Measurements from ENCODE around the gene FYB1. TPM values are rescaled to one million over a fixed set of nuclear protein-coding genes. Genes with fewer than 3 reads are reported as not detected.

FYB1 gene
- total RNA-seq, 2 experiments from 2014 or later = 129 TPM

- H3K9me3 Mint-ChIP-seq = peaks cover 3% of the 10 kb centered on the region
- no peak overlapping the region for H3K27ac Mint-ChIP-seq
- DNase-seq = peak; percentile 32
- H3K36me3 Mint-ChIP-seq (ENCODE audit: low read depth) = no peaks in the 10 kb centered on the region
- no peak overlapping the region for H3K4me3 Mint-ChIP-seq
- H3K4me1 Mint-ChIP-seq (ENCODE audit: low read depth) = peaks cover 14% of the 10 kb centered on the region
- peaks cover 18% of the 10 kb centered on the region for H3K27me3 Mint-ChIP-seq (ENCODE audit: low read depth)
- CTCF ChIA-PET = no interaction called here
- intact Hi-C loops (cut with micrococcal nuclease) = no loop called here
Measured at GRCh38 chr5:39082995-39083394, 136.4 kb downstream of the FYB1 start.

DNA sequence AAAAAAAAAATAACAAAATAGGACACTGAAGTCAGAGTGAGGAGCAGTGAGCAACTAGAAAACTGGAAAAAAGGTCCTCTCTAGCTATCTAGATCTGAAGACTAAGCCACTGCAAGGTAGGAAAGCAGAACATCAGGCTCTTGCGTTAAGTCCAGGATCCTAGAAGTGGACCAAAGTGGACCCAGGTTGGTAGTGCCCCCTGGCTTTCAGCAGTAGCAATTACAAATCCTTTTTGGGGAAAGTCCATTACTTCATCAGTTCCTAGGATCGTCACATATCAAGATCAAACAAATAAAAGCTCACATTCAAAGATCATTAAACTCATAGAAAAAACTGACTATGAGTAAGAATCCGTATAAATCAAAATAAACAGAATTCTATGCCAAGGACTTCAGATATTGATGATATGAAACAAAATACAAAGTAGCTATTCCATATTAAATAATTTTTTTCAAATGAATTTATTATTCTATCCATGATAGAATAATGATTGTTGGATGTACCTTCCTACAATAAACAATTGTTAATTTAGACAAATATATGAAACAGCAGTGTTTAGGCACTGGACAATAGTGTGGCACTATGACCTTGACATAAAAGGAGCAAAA lies 138.7 kb downstream of the FYB1 start:
- intact Hi-C loops (cut with micrococcal nuclease) = loop anchor here (1.0 kb wide), 4 partner anchors 75 to 639 kb away; no protein-coding TSS in a partner anchor
- Mint-ChIP-seq H3K27ac (no peak overlapping the region), H3K27me3 (ENCODE audit: low read depth) (peaks cover 34% of the 10 kb centered on the region), H3K36me3 (ENCODE audit: low read depth) (no peaks in the 10 kb centered on the region), H3K4me1 (ENCODE audit: low read depth) (peaks cover 24% of the 10 kb centered on the region), H3K9me3 (peaks cover 3% of the 10 kb centered on the region), H3K4me3 (no peak overlapping the region)
- CTCF ChIA-PET = interaction anchor here (0.6 to 3.3 kb wide), 38 partner anchors 9 to 295 kb away, joined by 3 to 19 read pairs (median 4); no protein-coding TSS in a partner anchor
- DNase-seq = peak; percentile 50

DNA sequence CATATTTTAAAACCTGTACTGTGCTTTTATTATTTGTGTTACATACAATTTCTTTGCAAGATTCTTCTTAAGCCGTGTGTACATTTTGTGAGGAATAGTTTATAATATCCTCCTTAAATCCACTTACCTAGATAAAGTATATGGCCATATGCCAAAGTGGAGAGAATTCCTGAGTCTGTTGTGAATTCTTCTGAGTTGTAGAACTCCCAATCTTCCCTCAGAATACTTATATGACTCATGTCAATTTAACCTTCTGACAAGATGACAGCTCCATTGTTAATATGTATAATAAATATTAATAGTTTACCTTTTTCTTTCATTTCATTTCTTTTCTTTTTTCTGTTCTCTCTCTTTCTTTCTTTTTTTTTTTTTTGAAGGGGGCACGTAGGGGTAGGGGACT lies 139.2 kb downstream of the FYB1 start:
- no peak overlapping the region for H3K4me3 Mint-ChIP-seq
- intact Hi-C loops (cut with micrococcal nuclease) = loop anchor here (1.0 kb wide), 4 partner anchors 75 to 639 kb away; no protein-coding TSS in a partner anchor
- CTCF ChIA-PET = interaction anchor here (0.6 to 3.3 kb wide), 23 partner anchors 8 to 639 kb away, joined by 3 to 19 read pairs (median 4); no protein-coding TSS in a partner anchor
- H3K27ac Mint-ChIP-seq = no peak overlapping the region
- H3K27me3 Mint-ChIP-seq (ENCODE audit: low read depth) = peaks cover 35% of the 10 kb centered on the region
- no peaks in the 10 kb centered on the region for H3K36me3 Mint-ChIP-seq (ENCODE audit: low read depth)
- no peak for DNase-seq
- peaks cover 3% of the 10 kb centered on the region for H3K9me3 Mint-ChIP-seq
- peaks cover 27% of the 10 kb centered on the region for H3K4me1 Mint-ChIP-seq (ENCODE audit: low read depth)

- Mint-ChIP-seq H3K27ac (no peak overlapping the region), H3K9me3 (peaks cover 3% of the 10 kb centered on the region), H3K4me1 (ENCODE audit: low read depth) (peaks cover 27% of the 10 kb centered on the region), H3K36me3 (ENCODE audit: low read depth) (no peaks in the 10 kb centered on the region), H3K4me3 (no peak overlapping the region), H3K27me3 (ENCODE audit: low read depth) (peaks cover 35% of the 10 kb centered on the region)
- CTCF ChIA-PET = interaction anchor here (0.6 to 3.3 kb wide), 8 partner anchors 7 to 638 kb away, joined by 3 to 19 read pairs (median 4); no protein-coding TSS in a partner anchor
- DNase-seq = no peak
- intact Hi-C loops (cut with micrococcal nuclease) = loop anchor here (5.0 kb wide), 1 partner anchor 58 kb away; no protein-coding TSS in a partner anchor
Measured at GRCh38 chr5:39079147-39079546, 140.2 kb downstream of the FYB1 start.

GRCh38 chr5:39076757-39077728 lies 142.3 kb downstream of the FYB1 start:
- CTCF ChIA-PET = interaction anchor here (0.6 kb wide), 1 partner anchor 20 kb away, joined by 6 read pairs; no protein-coding TSS in a partner anchor
- DNase-seq = no peak
- Mint-ChIP-seq H3K4me1 (ENCODE audit: low read depth) (peaks cover 22% of the 10 kb centered on the region), H3K4me3 (peak overlapping the region; percentile 14), H3K36me3 (ENCODE audit: low read depth) (peaks cover 2% of the 10 kb centered on the region), H3K27me3 (ENCODE audit: low read depth) (peaks cover 26% of the 10 kb centered on the region), H3K27ac (peak overlapping the region; percentile 38), H3K9me3 (no peaks in the 10 kb centered on the region)
- intact Hi-C loops (cut with micrococcal nuclease) = loop anchor here (5.0 kb wide), 1 partner anchor 60 kb away; no protein-coding TSS in a partner anchor

- H3K36me3 Mint-ChIP-seq (ENCODE audit: low read depth) = peaks cover 3% of the 10 kb centered on the region
- H3K27ac Mint-ChIP-seq = no peak overlapping the region
- peaks cover 28% of the 10 kb centered on the region for H3K4me1 Mint-ChIP-seq (ENCODE audit: low read depth)
- DNase-seq = no peak
- peak overlapping the region; percentile 12 for H3K4me3 Mint-ChIP-seq
- intact Hi-C loops (cut with micrococcal nuclease) = loop anchor here (5.0 kb wide), 1 partner anchor 61 kb away; no protein-coding TSS in a partner anchor
- peaks cover 24% of the 10 kb centered on the region for H3K27me3 Mint-ChIP-seq (ENCODE audit: low read depth)
- no peaks in the 10 kb centered on the region for H3K9me3 Mint-ChIP-seq
- CTCF ChIA-PET = interaction anchor here (0.6 to 1.5 kb wide), 5 partner anchors 20 to 997 kb away, joined by 3 to 7 read pairs (median 3); no protein-coding TSS in a partner anchor
Measured at GRCh38 chr5:39076101-39076756, 143.1 kb downstream of the FYB1 start.

DNA sequence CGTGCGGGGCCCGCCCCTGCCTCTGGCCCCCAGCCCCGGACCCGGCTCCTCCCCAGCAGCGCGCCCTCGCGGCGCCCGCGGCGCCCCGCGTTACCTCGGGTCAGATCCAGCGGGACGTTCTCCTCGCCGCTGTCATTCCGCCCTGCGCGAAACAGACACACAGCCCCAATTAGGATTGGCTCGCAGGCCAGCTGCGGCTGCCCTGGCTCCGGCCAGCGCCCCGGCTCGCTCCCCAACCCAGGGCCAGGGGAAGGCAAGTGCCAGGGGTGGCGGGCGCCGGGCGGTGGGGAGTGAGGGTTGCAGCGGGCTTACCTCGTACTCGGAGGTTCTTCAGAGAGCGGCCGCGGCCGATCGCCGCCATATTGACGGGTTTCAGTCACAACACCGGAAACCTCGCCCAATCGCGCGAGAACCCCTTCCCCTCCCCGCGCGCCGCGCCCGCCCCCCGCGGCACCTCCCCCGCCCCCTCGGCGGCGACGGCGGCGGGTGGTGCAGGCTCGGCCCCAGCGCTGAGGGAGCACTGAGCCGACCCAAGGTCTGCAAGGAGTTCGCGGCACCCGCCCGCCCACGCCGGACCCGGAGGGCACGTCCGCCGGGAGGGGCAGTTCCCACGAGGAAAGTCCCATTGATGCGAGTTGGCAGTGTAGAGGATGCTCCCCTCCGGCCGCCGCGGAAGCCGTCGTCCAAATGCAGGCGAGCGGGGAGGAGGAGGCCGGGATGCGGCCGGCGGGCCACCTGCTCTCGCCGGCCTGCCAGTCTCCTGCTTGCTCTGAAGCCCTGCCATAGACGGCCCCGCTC lies 145.1 kb downstream of the FYB1 start, which contains the start of gene RICTOR:
RICTOR (minus strand) TSS at position 383 of the 798 bp plus-strand sequence; CDS start at position 361, 22 bp downstream.
- intact Hi-C loops (cut with micrococcal nuclease) = loop anchor here (2.0 to 5.0 kb wide), 4 partner anchors 137 to 1603 kb away; partner anchors contain the start of genes LIFR and PTGER4
- H3K36me3 Mint-ChIP-seq (ENCODE audit: low read depth) = peaks cover 9% of the 10 kb centered on the region
- peak; percentile 92 for DNase-seq

GRCh38 chr5:39073767-39074016 lies 145.7 kb downstream of the FYB1 start:
- H3K4me1 Mint-ChIP-seq (ENCODE audit: low read depth) = peaks cover 31% of the 10 kb centered on the region
- peaks cover 19% of the 10 kb centered on the region for H3K27me3 Mint-ChIP-seq (ENCODE audit: low read depth)
- DNase-seq = no peak
- peak overlapping the region; percentile 88 for H3K27ac Mint-ChIP-seq
- CTCF ChIA-PET = interaction anchor here (0.6 to 1.2 kb wide), 2 partner anchors 12 to 69 kb away, joined by 3 to 4 read pairs; no protein-coding TSS in a partner anchor
- intact Hi-C loops (cut with micrococcal nuclease) = loop anchor here (2.0 to 5.0 kb wide), 6 partner anchors 15 to 1604 kb away; partner anchors contain the start of genes LIFR and PTGER4
- H3K4me3 Mint-ChIP-seq = peak overlapping the region; percentile 92
- peaks cover 11% of the 10 kb centered on the region for H3K36me3 Mint-ChIP-seq (ENCODE audit: low read depth)
- peaks cover under 1% of the 10 kb centered on the region for H3K9me3 Mint-ChIP-seq

More for the DNA sequence above, 145.1 kb downstream of the FYB1 start, which contains the start of gene RICTOR:
- CTCF ChIA-PET = interaction anchor here (0.6 to 1.2 kb wide), 2 partner anchors 12 to 70 kb away, joined by 3 to 4 read pairs; no protein-coding TSS in a partner anchor
- Mint-ChIP-seq H3K4me3 (peak within 1 kb of the TSS; percentile 95), H3K9me3 (no peaks in the 10 kb centered on the region), H3K27me3 (ENCODE audit: low read depth) (peaks cover 23% of the 10 kb centered on the region), H3K4me1 (ENCODE audit: low read depth) (peaks cover 31% of the 10 kb centered on the region), H3K27ac (peak within 1 kb of the TSS; percentile 92)

DNA sequence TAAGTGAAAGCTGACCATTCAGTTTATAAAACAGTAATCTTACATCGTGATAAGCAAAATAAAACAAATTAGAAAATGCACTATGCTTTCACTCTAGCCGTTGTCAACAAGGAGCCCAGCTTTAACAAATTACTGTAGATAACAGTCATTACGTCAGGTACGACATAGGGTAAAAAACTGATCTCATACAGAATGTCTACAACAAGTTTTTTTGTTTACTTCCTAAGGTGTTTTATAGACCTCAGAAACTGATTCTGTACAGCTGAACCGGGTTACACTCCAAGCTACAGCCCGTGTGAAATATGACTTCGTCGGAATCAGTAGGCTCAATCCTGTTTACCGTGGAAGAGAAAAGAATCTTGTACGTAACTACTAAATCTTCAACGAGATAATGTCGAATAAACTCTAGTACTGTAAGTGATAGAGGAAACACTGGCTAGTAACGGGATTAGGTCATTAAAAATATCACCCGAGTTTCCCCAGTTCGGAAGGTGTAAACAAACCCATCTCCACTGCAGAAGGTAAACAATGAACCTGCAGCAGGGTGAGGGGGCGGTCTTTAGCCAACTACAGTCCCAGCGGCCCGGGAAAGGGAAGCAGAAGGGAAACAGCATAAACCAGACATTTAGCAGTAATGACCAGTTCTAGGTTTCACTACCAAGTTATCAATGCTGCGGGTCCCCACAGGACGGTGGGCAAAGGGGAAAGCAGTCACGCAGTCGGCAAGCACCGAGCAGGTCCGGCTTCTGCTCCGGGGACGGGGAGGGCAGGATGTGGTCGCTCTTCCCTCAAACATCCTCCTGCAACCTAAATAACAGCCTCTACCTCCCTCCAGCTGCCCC lies 146.2 kb downstream of the FYB1 start:
- intact Hi-C loops (cut with micrococcal nuclease) = loop anchor here (2.0 to 5.0 kb wide), 4 partner anchors 14 to 1604 kb away; partner anchors contain the start of genes LIFR and PTGER4
- Mint-ChIP-seq H3K36me3 (ENCODE audit: low read depth) (peaks cover 15% of the 10 kb centered on the region), H3K27ac (peak overlapping the region; percentile 88), H3K4me1 (ENCODE audit: low read depth) (peaks cover 31% of the 10 kb centered on the region), H3K9me3 (peaks cover 3% of the 10 kb centered on the region), H3K4me3 (peak overlapping the region; percentile 92), H3K27me3 (ENCODE audit: low read depth) (peaks cover 17% of the 10 kb centered on the region)
- DNase-seq = peak; percentile 75
- CTCF ChIA-PET = interaction anchor here (0.6 to 2.3 kb wide), 6 partner anchors 7 to 117 kb away, joined by 3 to 14 read pairs (median 3); no protein-coding TSS in a partner anchor

GRCh38 chr5:39068099-39068498 lies 151.3 kb downstream of the FYB1 start:
- CTCF ChIA-PET = interaction anchor here (1.2 to 1.3 kb wide), 2 partner anchors 12 to 62 kb away, joined by 3 to 5 read pairs; no protein-coding TSS in a partner anchor
- Mint-ChIP-seq H3K27me3 (ENCODE audit: low read depth) (no peaks in the 10 kb centered on the region), H3K27ac (no peak overlapping the region), H3K9me3 (peaks cover 24% of the 10 kb centered on the region), H3K36me3 (ENCODE audit: low read depth) (peaks cover 40% of the 10 kb centered on the region), H3K4me1 (ENCODE audit: low read depth) (peaks cover 43% of the 10 kb centered on the region), H3K4me3 (no peak overlapping the region)
- DNase-seq = no peak
- intact Hi-C loops (cut with micrococcal nuclease) = no loop called here

Measured in activated naive CD4-positive, alpha-beta T cell treated with anti-CD3 and anti-CD28 coated beads for 36 hours (primary cell).